WERI-Rb-1 (cell line): ENCODE data around the gene RNF141.

ENCODE experiments used
- DNase-seq: peaks from one replicate; pipeline ENCODE4 v3.0.0-alpha.2; 2020
- H3K27ac ChIP-seq: fragments of 250-450 bp; sonication (Bioruptor Pico); 2 replicates; pipeline ENCODE4 v1.5.1; 2020; ENCODE audit warnings: mild to moderate bottlenecking, moderate library complexity
- H3K27me3 ChIP-seq: fragments of 250-450 bp; sonication (Bioruptor Pico); 2 replicates; pipeline ENCODE4 v1.5.1; 2021; ENCODE audit warnings: mild to moderate bottlenecking, low read depth, moderate library complexity; ENCODE audit not compliant: insufficient read depth, severe bottlenecking
- H3K36me3 ChIP-seq: fragments of 250-450 bp; sonication (Bioruptor Pico); 2 replicates; pipeline ENCODE4 v1.5.1; 2020; ENCODE audit warnings: mild to moderate bottlenecking, moderate library complexity
- H3K4me3 ChIP-seq: 2 replicates; pipeline ENCODE4 v1.5.1; 2011; ENCODE audit warnings: low read depth, mild to moderate bottlenecking, control low read depth, low read length
- H3K9me3 ChIP-seq: fragments of 250-450 bp; sonication (Bioruptor Pico); 2 replicates; pipeline ENCODE4 v1.5.1; 2021; ENCODE audit warnings: mild to moderate bottlenecking, moderate library complexity; ENCODE audit not compliant: severe bottlenecking
- CTCF ChIP-seq: IDR thresholded peaks from 2 replicates; pipeline ENCODE4 v1.5.1; 2011; ENCODE audit warnings: low read depth, mild to moderate bottlenecking, control low read depth, inconsistent platforms, low read length

Gene RNF141

GRCh38 chr11:10529279-10529678 is 11.7 kb downstream of the RNF141 start:
- Histone ChIP-seq H3K27ac (no peak overlapping the region), H3K27me3 (no peaks in the 10 kb centered on the region), H3K9me3 (no peaks in the 10 kb centered on the region), H3K4me3 (no peak overlapping the region), H3K36me3 (peaks cover 18% of the 10 kb centered on the region)
- TF ChIP-seq CTCF = no peak
- DNase-seq = no peak

DNA sequence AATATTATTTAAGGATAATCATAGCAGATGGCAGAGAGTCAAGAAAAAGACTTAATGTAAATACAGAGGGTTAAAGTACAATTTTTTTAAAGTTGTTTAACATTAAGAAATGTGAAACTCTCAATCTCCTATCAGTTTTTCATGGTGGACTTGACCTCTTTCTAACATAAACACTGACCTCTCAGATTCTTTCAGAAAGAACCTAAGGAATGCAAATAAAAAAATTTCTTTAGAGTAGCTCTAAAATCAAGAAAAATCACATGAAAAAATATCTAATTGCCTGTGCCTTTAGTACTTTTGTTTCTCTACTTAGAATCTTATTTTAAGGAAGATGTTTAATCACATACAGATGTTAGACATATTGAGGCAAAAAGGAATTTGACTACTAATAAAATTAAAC is 12.9 kb downstream of the RNF141 start:
- no peak for TF ChIP-seq CTCF
- Histone ChIP-seq H3K27me3 (no peaks in the 10 kb centered on the region), H3K27ac (no peak overlapping the region), H3K36me3 (peaks cover 22% of the 10 kb centered on the region), H3K4me3 (no peak overlapping the region), H3K9me3 (no peaks in the 10 kb centered on the region)
- DNase-seq = no peak

DNA sequence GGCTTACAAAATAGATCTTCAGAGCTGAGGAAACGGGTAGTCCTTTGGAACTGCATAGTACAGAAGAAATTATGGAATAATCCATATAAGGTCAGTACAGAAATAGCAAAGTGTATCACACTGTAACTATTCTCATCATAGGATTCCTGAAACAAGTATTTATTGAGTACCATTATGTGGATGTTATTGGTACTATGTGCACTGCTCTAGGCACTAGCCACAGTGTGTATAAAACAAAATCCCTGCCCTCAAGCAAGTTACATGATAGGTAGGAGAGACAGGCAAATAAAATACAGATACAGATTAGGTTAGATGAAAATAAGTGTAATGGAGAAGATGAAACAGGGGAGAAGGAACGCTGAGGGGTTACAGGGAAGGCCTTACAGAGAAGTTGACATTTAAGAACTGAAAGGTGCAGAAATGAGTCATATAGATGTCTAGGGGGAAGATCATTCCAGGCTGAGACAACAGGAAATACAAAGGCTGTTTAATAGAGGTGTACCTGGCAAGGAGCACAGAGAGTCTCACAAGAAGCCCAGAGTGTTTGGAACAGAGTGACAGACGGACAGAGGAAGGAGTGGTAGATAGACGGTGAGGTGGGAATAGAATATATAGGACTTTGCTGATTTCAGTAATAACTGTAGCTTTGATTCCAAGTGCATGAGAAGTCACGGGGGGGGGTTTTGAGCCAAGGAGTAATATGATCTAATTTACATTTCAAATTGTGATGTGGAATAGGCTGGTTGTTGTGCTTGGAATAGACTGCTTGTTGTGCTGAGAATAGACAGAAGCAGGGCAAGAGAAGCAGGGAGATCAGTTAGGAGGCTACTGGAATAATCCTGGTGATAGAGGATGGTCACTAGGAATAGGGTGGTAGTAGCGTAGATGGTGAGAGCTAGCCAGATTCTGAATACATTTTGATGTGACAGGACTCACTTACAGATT is 13.7 kb downstream of the RNF141 start:
- Histone ChIP-seq H3K27ac (no peak overlapping the region), H3K36me3 (peaks cover 17% of the 10 kb centered on the region), H3K27me3 (no peaks in the 10 kb centered on the region), H3K4me3 (no peak overlapping the region), H3K9me3 (no peaks in the 10 kb centered on the region)
- no peak for TF ChIP-seq CTCF
- DNase-seq = no peak

- H3K36me3 ChIP-seq = peaks cover 17% of the 10 kb centered on the region
- no peak for TF ChIP-seq CTCF
- H3K9me3 ChIP-seq = no peaks in the 10 kb centered on the region
Measured at GRCh38 chr11:10524471-10524870, 16.5 kb downstream of the RNF141 start.

DNA sequence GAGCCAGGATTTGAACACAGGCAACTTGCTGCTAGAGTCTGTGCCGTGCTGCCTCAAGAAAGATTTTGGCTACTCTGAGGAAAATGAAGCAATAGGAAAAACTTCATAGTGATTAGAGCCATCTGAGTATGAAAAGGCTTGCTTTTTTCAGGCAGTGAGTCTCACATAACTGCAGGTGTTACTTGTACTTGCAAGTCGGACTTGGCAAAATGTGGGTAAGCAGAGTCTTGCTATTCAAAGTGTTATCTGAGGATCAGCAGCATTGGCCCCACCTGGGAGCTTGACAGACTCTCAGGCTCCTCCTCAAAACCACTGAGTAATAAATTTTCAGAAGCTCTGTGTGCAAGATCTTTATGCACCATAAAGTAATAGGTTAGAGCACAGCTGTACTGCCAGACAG is 18.1 kb downstream of the RNF141 start:
- no peak overlapping the region for H3K4me3 ChIP-seq
- H3K36me3 ChIP-seq = peaks cover 13% of the 10 kb centered on the region
- no peak for TF ChIP-seq CTCF
- no peak overlapping the region for H3K27ac ChIP-seq
- no peaks in the 10 kb centered on the region for H3K9me3 ChIP-seq
- no peak for DNase-seq
- no peaks in the 10 kb centered on the region for H3K27me3 ChIP-seq

More at GRCh38 chr11:10524471-10524870, 16.5 kb downstream of the RNF141 start:
- DNase-seq = no peak
- no peak overlapping the region for H3K4me3 ChIP-seq
- no peak overlapping the region for H3K27ac ChIP-seq
- no peaks in the 10 kb centered on the region for H3K27me3 ChIP-seq
